ENCODE data around the gene BTBD16. TPM values are rescaled to one million over a fixed set of nuclear protein-coding genes. Genes with fewer than 3 reads are reported as not detected.

Gene BTBD16
- total and polyA plus RNA-seq, 7 donors: 0.12 to 0.55 (median 0.54) TPM; not detected in 4

- H3K4me3 ChIP-seq: no peak overlapping the region
- no peaks in the 10 kb centered on the region for H3K27me3 ChIP-seq
- H3K9me3 ChIP-seq: no peaks in the 10 kb centered on the region
- no peaks in the 10 kb centered on the region for H3K36me3 ChIP-seq
- H3K27ac ChIP-seq: no peak overlapping the region
- TF ChIP-seq CTCF (IDR thresholded peaks at IDR 0.05) (no peak), POLR2A (IDR thresholded peaks at IDR 0.05) (no peak), EP300 (IDR thresholded peaks at IDR 0.05) (no peak), POLR2AphosphoS5 (IDR thresholded peaks at IDR 0.05) (no peak)
- no peak for DNase-seq
- intact Hi-C loops (cut with DNase I): no loop called here
- WGBS, 2 donors: 18 to 59% methylated on average over 2 of the region's 2 CpGs
- peaks cover 0 to 8% (median 1%) of the 10 kb centered on the region in 4 donors for H3K4me1 ChIP-seq
Measured at GRCh38 chr10:122386514-122386913, 115.4 kb downstream of the BTBD16 start.

DNA sequence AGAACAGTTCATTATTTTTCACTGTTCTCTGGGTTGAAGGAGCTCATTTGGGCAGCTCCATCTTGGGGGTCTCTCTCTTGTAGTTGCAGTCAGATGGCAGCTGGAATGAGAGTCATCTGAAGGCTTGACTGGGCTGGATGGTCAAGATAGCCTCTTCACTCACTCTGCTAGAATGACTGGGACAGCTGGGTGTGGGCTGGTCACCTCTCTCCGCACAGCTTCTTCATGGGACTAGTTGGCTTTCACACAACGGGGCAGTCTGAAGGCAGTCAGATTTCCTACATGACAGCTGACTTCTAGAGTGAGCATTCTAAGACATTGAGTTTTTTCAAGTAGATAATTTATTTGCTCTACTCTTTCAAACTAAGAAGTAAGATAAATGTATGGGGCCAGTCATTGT, 116.5 kb downstream of the BTBD16 start:
- no peak for TF ChIP-seq EP300 (IDR thresholded peaks at IDR 0.05)
- no peak for TF ChIP-seq CTCF (IDR thresholded peaks at IDR 0.05)
- no peak for TF ChIP-seq POLR2A (IDR thresholded peaks at IDR 0.05)
- no peak for TF ChIP-seq POLR2AphosphoS5 (IDR thresholded peaks at IDR 0.05)
- H3K9me3 ChIP-seq: no peaks in the 10 kb centered on the region
- no peak overlapping the region for H3K27ac ChIP-seq
- peaks cover 0 to 19% (median 11%) of the 10 kb centered on the region in 4 donors for H3K4me1 ChIP-seq
- no peaks in the 10 kb centered on the region for H3K27me3 ChIP-seq
- intact Hi-C loops (cut with DNase I): no loop called here
- no peak overlapping the region for H3K4me3 ChIP-seq
- 97 to 99% methylated on average over 2 of the region's 2 CpGs for WGBS, 2 donors
- no peak for DNase-seq
- no peaks in the 10 kb centered on the region for H3K36me3 ChIP-seq

Small RNA genes within 50 kb of the gene (small RNA-seq; reads per million reads assigned to genes)
- gene RNU6-728P: 0 reads per million in 3 donors

Other genes starting within 250 kb of the BTBD16 start
- gene PLEKHA1, start 103.4 kb downstream of the BTBD16 start, total RNA-seq: 10 to 100 TPM; 34.1 to 53.2 (median 50.4) TPM
- 10 to 100 TPM; 20.9 to 38.4 (median 22.8) TPM for gene PLEKHA1, start 103.4 kb downstream of the BTBD16 start, polyA plus RNA-seq
- gene ARMS2, start 183.4 kb downstream of the BTBD16 start, total RNA-seq: 1 to 10 TPM in 1 of 4 donors, not detected in 3; 1.1 TPM
- not detected for gene ARMS2, start 183.4 kb downstream of the BTBD16 start, polyA plus RNA-seq
- 100 to 1,000 TPM; 119 to 162 (median 127) TPM for gene HTRA1, start 190.3 kb downstream of the BTBD16 start, total RNA-seq
- gene HTRA1, start 190.3 kb downstream of the BTBD16 start, polyA plus RNA-seq: 10 to 100 TPM; 22.7 to 43.8 (median 36.0) TPM

All from sigmoid colon (tissue), 7 donors.